SK-N-SH treated with all-trans-retinoic acid at 6 μM for 48 hours (cell line): ENCODE data around the gene ACSS3.

Source experiments
- BACH2 ChIP-seq: fragments of 250-450 bp; sonication (Bioruptor Pico); IDR thresholded peaks from 2 replicates; pipeline ENCODE4 v1.9.0; 2021; ENCODE audit warnings: mild to moderate bottlenecking, borderline replicate concordance
- CREB5 ChIP-seq: fragments of 250-450 bp; sonication (Bioruptor Pico); IDR thresholded peaks from 2 replicates; pipeline ENCODE4 v1.5.1; 2020; ENCODE audit warnings: low read depth, mild to moderate bottlenecking, moderate library complexity
- CSRNP3 ChIP-seq: fragments of 250-450 bp; sonication (Bioruptor Pico); IDR thresholded peaks from 2 replicates; pipeline ENCODE4 v1.5.1; 2021; ENCODE audit warnings: mild to moderate bottlenecking, moderate library complexity
- PATZ1 ChIP-seq: fragments of 250-450 bp; sonication (Bioruptor Pico); IDR thresholded peaks from 2 replicates; pipeline ENCODE4 v1.8.0; 2020; ENCODE audit warnings: mild to moderate bottlenecking, moderate library complexity, borderline replicate concordance
- ZFP30 ChIP-seq: fragments of 450-650 bp; formaldehyde crosslinking; IDR thresholded peaks from 2 replicates; pipeline ENCODE4 v1.5.0; 2022; ENCODE audit warnings: mild to moderate bottlenecking, moderate library complexity
- TF ChIP-seq, protein P1 (sequence below): fragments of 250-450 bp; sonication (Bioruptor Pico); IDR thresholded peaks from 2 replicates; pipeline ENCODE4 v1.5.0; 2020; ENCODE audit warnings: mild to moderate bottlenecking, moderate library complexity

DNA sequence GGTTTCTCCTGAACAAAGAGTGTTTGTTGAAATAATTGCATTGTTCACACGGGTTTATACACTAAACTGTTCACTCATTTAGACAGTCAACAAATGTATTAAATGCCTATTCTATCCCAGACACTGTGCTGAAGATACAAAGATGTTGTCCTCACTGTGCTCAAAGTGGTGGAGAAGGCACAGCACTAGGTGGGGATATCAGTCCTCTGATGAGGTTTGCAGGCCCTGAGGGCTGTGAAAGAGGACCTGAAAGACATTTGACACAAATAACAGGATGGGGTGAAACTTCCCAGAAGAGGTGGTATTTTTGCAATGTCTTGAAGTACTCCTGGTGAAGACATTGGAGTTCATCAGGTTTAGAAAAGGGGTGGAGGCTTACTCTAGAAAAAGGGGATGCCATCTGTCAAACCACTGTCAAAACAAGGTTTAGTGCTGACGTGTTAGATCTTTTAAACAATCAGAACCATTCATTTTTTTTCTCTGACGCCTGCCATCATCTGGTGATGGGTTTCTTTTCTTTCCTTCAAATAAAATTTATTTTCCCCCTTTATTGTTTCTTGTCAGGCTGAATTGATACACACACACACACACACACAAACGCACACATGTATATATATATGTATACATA is 69.5 kb downstream of the ACSS3 start:
- TF ChIP-seq CSRNP3 (CRISPR knock-in tag), result no peak
- no peak for TF ChIP-seq CREB5 (CRISPR knock-in tag)
- TF ChIP-seq PATZ1 (CRISPR knock-in tag), result no peak
- no peak for TF ChIP-seq ZFP30 (CRISPR knock-in tag)
- TF ChIP-seq, protein P1, sequence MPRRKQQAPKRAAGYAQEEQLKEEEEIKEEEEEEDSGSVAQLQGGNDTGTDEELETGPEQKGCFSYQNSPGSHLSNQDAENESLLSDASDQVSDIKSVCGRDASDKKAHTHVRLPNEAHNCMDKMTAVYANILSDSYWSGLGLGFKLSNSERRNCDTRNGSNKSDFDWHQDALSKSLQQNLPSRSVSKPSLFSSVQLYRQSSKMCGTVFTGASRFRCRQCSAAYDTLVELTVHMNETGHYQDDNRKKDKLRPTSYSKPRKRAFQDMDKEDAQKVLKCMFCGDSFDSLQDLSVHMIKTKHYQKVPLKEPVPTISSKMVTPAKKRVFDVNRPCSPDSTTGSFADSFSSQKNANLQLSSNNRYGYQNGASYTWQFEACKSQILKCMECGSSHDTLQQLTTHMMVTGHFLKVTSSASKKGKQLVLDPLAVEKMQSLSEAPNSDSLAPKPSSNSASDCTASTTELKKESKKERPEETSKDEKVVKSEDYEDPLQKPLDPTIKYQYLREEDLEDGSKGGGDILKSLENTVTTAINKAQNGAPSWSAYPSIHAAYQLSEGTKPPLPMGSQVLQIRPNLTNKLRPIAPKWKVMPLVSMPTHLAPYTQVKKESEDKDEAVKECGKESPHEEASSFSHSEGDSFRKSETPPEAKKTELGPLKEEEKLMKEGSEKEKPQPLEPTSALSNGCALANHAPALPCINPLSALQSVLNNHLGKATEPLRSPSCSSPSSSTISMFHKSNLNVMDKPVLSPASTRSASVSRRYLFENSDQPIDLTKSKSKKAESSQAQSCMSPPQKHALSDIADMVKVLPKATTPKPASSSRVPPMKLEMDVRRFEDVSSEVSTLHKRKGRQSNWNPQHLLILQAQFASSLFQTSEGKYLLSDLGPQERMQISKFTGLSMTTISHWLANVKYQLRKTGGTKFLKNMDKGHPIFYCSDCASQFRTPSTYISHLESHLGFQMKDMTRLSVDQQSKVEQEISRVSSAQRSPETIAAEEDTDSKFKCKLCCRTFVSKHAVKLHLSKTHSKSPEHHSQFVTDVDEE, result no peak
- TF ChIP-seq BACH2 (CRISPR knock-in tag), result no peak
